Fibroblast of lung (primary cell): ENCODE results near the gene B3GALNT2. TPM values are rescaled to one million over a fixed set of nuclear protein-coding genes. Genes with fewer than 3 reads are reported as not detected.

Experiments used
- DNase-seq, 2 donors: peaks; one replicate each; pipeline versions ENCODE4 v3.0.0 to v3.0.0-alpha.2; 2010; ENCODE audit warnings: low read depth in 2 of 2
- H2AFZ ChIP-seq: 2 replicates; pipeline ENCODE4 v1.5.1; 2012; ENCODE audit warnings: low read length, control low read depth, inconsistent platforms
- H3K27ac ChIP-seq: 2 replicates; pipeline ENCODE4 v1.5.1; 2011; ENCODE audit warnings: low read length, control low read depth; ENCODE audit not compliant: insufficient read depth
- H3K27me3 ChIP-seq: 2 replicates; pipeline ENCODE4 v1.5.1; 2011; ENCODE audit warnings: mild to moderate bottlenecking, low read length; ENCODE audit not compliant: control insufficient read depth, insufficient read depth
- H3K36me3 ChIP-seq: 2 replicates; pipeline ENCODE4 v1.5.1; 2011; ENCODE audit warnings: low read length; ENCODE audit not compliant: control insufficient read depth, insufficient read depth
- H3K4me1 ChIP-seq: 2 replicates; pipeline ENCODE4 v1.5.1; 2011; ENCODE audit warnings: low read length; ENCODE audit not compliant: control insufficient read depth, insufficient read depth; ENCODE audit errors: extremely low read depth
- H3K4me2 ChIP-seq: 2 replicates; pipeline ENCODE4 v1.5.1; 2011; ENCODE audit warnings: low read length, control low read depth; ENCODE audit not compliant: insufficient read depth; ENCODE audit errors: extremely low read depth
- H3K4me3 ChIP-seq, 4 experiments: fragments of 200-600 bp in 1 of 4; sonication (generic) in 1 of 4; replicated peaks in 1 of 4; 2 replicates each; pipeline ENCODE4 v1.5.1; 2011 to 2016; ENCODE audit warnings: low read length in 4 of 4, low read depth in 3 of 4, mild to moderate bottlenecking in 3 of 4, control low read depth in 2 of 4, inconsistent platforms in 1 of 4, mixed read lengths in 1 of 4; ENCODE audit not compliant: insufficient read depth in 1 of 4; ENCODE audit errors: control extremely low read depth in 1 of 4
- H3K79me2 ChIP-seq: 2 replicates; pipeline ENCODE4 v1.5.1; 2012; ENCODE audit warnings: mild to moderate bottlenecking, low read length, inconsistent platforms; ENCODE audit not compliant: control insufficient read depth, insufficient read depth
- H3K9ac ChIP-seq: 2 replicates; pipeline ENCODE4 v1.5.1; 2011; ENCODE audit warnings: mild to moderate bottlenecking, low read length, control low read depth; ENCODE audit not compliant: insufficient read depth
- H3K9me3 ChIP-seq: 2 replicates; pipeline ENCODE4 v1.5.1; 2012; ENCODE audit warnings: low read depth, low read length; ENCODE audit not compliant: control insufficient read depth, insufficient read depth
- H4K20me1 ChIP-seq: 2 replicates; pipeline ENCODE4 v1.5.1; 2011; ENCODE audit warnings: low read length; ENCODE audit not compliant: control insufficient read depth, insufficient read depth; ENCODE audit errors: extremely low read depth
- CTCF ChIP-seq, 2 donors: IDR thresholded peaks in 1 of 2; conservative IDR thresholded peaks in 1 of 2; 1 replicate in 1 of 2; 2 replicates in 1 of 2; pipeline ENCODE4 v1.5.1; 2011 to 2012; ENCODE audit warnings: low read length in 2 of 2, control low read depth in 1 of 2, inconsistent platforms in 1 of 2, low read depth in 1 of 2, mild to moderate bottlenecking in 1 of 2
- EZH2 ChIP-seq: IDR thresholded peaks from 2 replicates; pipeline ENCODE4 v1.5.1; 2012; ENCODE audit warnings: low read length, control low read depth, mild to moderate bottlenecking; ENCODE audit errors: missing control alignments
- polyA plus RNA-seq, 2 donors: library from polyadenylated mRNA; depleted of rRNA in 1 of 2; stranded (reverse) in 1 of 2; unstranded in 1 of 2; fragments of >200 nt; gene quantifications; 2 replicates each; pipeline ENCODE4 v1.2.1, GENCODE V29; 2011 to 2012; ENCODE audit warnings: missing spikeins in 1 of 2
- total RNA-seq: library from RNA; depleted of rRNA; stranded (reverse); fragments of >200 nt; gene quantifications from 2 replicates; pipeline ENCODE4 v1.2.1, GENCODE V29; 2014

Gene B3GALNT2
- total and polyA plus RNA-seq, 2 donors (not counting 1 experiment from before 2014, with no cell fraction given), result 23.1 to 51.4 TPM

GRCh38 chr1:235495030-235495429 lies 9.2 kb downstream of the B3GALNT2 start:
- H3K79me2 ChIP-seq, result peaks cover 9% of the 10 kb centered on the region
- no peak for DNase-seq

GRCh38 chr1:235494531-235494930 lies 9.7 kb downstream of the B3GALNT2 start:
- Histone ChIP-seq H3K4me2 (no peak overlapping the region), H3K27ac (no peak overlapping the region), H3K9me3 (no peaks in the 10 kb centered on the region), H3K4me3 (no peak overlapping the region), H3K79me2 (peaks cover 5% of the 10 kb centered on the region), H3K36me3 (peaks cover 4% of the 10 kb centered on the region), H3K9ac (no peak overlapping the region), H3K4me1 (no peaks in the 10 kb centered on the region), H4K20me1 (no peaks in the 10 kb centered on the region), H3K27me3 (no peaks in the 10 kb centered on the region), H2AFZ (no peak overlapping the region)
- no peak for DNase-seq
- TF ChIP-seq CTCF (conservative IDR thresholded peaks at IDR 0.05 in 1 of 2, IDR thresholded peaks at IDR 0.05 in 1 of 2; ENCODE audit: low read depth in 1 of 2, low read length in 2 of 2) (no peak), EZH2 (no peak)

More at GRCh38 chr1:235495030-235495429, 9.2 kb downstream of the B3GALNT2 start:
- Histone ChIP-seq H3K9me3 (no peaks in the 10 kb centered on the region), H3K36me3 (peaks cover 4% of the 10 kb centered on the region), H4K20me1 (no peaks in the 10 kb centered on the region), H3K4me2 (no peak overlapping the region), H3K4me3 (no peak overlapping the region), H3K27me3 (no peaks in the 10 kb centered on the region), H3K4me1 (no peaks in the 10 kb centered on the region), H3K27ac (no peak overlapping the region), H3K9ac (no peak overlapping the region), H2AFZ (no peak overlapping the region)
- TF ChIP-seq EZH2, result no peak
- no peak for TF ChIP-seq CTCF (conservative IDR thresholded peaks at IDR 0.05 in 1 of 2, IDR thresholded peaks at IDR 0.05 in 1 of 2; ENCODE audit: low read depth in 1 of 2, low read length in 2 of 2)

GRCh38 chr1:235491644-235492043 lies 12.6 kb downstream of the B3GALNT2 start:
- Histone ChIP-seq H3K79me2 (no peaks in the 10 kb centered on the region), H3K27me3 (no peaks in the 10 kb centered on the region), H3K4me3 (no peak overlapping the region), H3K9me3 (no peaks in the 10 kb centered on the region), H3K4me2 (no peak overlapping the region), H3K4me1 (no peaks in the 10 kb centered on the region), H3K9ac (no peak overlapping the region), H3K36me3 (peaks cover 4% of the 10 kb centered on the region), H4K20me1 (no peaks in the 10 kb centered on the region), H2AFZ (no peak overlapping the region), H3K27ac (no peak overlapping the region)
- no peak for DNase-seq
- TF ChIP-seq EZH2 (no peak), CTCF (conservative IDR thresholded peaks at IDR 0.05 in 1 of 2, IDR thresholded peaks at IDR 0.05 in 1 of 2; ENCODE audit: low read depth in 1 of 2, low read length in 2 of 2) (no peak)
